HUDEP-2 (cell line): Measurements from ENCODE around the gene GINS2.

Source experiments
- DNase-seq, 76 experiments: peaks; one replicate each; lab custom pipeline; 2025; ENCODE audit not compliant: unreplicated experiment in 76 of 76; lab: John Stamatoyannopoulos, UW

Gene GINS2

DNA sequence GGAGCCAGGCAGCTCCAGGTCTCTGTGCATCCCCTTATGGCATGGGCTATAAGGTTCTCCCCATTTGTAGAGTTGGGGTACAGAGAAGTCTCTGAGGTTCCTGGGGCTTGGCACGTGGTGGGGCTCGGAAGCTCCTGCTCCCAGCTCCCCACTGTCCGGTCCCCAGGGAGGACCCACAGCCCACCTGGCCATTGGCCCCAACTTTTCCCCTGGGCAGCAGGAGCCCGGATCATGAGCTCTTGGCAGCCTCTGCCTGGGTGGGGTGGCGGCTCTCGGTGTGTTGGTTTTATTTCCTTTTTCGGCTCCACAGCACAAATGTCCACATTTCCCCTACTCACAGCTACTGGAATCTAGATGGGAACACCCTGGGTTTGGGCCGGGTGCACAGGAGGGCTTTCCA, 45.1 kb downstream of the GINS2 start:
- no peak for DNase-seq

DNA sequence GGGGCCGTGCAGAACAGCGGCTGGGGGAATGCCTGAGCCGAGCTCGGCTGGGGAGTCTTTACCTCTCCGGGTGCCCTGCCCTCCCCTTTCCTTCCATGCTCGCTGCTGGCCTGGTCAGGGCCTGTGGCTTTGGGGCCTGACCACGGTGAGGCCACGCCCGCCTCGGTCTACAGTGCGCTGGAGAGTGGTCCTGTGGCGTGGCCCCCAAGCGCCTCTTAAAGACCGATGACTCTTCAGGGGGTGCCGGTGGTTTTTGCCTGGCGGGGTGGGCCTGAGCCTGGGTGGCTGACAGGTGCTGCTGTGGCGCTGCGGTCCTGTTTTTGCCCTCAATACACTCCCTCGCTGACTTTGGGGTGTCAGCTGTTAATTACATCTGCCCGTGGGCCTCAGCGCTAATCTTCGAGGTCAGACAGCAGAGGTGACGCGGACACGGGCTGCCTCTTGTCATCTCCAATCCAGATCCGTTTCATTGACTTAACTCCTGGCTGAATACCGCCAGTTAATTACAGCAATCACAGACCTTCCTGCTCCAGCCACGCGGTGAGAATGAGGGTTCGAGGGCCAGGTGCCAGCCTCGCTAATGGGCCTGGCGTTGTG, 45.9 kb downstream of the GINS2 start:
- DNase-seq = no peak

DNA sequence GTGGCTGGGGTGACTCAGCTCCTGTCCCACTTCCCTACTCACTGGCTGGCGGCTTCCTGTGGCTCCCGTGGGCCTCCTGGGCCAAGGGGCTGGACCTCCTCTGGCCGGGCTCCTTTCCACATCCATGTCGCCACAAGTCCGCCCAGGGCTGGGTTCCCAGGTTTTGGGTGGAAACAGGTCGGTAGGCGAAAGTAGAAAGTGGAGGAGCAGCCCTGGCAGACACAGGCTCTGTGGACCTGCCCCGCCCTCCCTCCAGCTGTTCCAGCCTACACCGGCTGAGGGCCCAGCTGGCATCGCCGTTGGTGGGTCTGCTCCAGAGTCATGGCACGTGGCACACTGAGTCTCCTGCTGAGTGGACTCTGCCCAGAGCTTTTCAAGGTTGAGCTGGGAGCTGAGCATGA, 47.0 kb downstream of the GINS2 start:
- DNase-seq = no peak

DNA sequence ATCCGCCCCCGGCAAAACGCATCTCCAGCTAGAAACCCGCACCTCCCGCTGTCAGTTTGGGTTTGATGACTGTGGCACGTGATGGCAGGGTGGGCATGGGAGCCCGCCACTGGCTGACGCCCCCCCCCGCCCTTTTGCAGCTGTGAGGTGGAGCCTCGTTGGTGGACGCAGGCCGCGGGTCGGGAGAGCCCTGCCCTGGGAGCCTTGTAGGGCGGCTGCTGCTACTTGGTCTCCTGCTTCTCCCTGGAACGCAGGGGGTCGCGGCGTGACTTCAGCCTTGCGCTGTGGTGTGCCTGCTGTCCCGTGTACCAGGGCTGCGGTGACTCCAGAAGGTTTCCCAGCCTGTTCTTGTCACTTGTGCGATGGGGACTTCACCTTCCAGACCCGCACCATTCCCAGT, 47.4 kb downstream of the GINS2 start:
- DNase-seq = no peak

DNA sequence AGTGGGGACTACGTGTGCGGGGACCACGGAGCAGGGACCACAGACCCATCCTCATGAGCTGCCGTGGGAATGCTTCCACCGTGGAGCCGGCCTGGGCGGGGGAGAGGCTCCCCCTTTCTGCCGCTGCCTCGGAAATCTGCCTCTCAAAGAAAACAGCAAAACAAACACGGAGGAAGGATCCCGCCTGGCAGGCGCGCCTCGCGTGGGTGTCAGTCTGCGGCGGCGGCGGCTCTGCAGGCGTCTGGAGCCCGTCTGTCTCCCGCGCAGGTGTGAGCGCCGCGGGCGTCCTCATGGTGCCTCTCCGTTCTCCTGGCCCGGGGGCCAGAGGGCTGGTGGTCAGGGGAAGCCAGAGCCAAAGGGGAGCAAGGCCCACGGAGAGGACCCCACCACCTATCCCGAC, 48.2 kb downstream of the GINS2 start:
- DNase-seq = no peak

DNA sequence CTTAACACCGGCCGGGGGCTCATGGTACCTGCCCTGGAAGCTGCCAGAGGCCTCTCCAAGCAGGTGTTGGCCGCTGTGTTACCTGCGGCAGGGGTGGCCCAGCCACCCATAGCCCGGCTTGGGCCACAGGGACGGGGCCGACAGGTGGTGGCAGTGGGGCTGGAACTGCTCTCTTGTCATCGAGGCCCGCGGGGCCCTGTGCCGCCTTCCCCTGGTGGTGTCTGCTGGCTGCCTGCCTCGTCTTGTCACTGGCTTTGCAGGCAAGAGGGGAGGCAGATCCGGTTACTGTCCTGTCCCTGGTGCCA, 48.5 kb downstream of the GINS2 start:
- DNase-seq = no peak

DNA sequence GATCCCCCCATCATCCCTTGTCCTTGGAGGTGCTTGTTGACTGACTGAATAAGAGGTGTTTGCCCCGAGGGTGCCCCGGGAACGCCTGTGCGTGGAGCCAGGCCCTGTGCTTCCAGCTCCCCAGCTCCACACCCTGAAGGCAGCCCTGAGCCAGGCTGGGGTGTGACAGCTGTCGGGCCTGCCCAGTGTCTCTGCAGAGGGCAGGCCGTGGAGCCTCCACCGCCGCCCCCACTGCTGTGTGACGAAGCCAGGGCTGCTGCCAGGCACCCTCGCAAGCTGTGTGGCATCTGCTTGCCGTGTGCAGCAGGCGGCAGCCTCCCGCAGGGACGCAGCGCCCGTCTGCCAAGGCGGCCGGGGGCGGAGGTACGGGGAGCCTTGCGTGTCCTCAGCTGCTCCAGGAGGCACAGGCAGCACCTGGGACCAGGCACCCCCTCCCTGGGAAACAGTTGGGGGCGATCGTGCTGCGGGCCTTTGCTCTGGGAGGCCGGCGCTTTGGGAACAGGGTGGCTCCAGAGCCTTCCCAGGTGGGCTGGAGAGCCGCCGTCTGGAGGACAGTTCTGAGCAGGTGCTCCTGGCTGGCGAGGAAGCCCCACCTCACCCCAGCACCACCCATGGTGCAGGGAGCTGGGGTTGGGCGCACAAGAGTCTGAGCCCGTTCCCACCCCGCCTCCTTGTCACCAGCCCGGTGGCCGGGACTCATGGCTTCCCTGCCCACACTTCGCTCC, 49.1 kb downstream of the GINS2 start:
- no peak for DNase-seq

DNA sequence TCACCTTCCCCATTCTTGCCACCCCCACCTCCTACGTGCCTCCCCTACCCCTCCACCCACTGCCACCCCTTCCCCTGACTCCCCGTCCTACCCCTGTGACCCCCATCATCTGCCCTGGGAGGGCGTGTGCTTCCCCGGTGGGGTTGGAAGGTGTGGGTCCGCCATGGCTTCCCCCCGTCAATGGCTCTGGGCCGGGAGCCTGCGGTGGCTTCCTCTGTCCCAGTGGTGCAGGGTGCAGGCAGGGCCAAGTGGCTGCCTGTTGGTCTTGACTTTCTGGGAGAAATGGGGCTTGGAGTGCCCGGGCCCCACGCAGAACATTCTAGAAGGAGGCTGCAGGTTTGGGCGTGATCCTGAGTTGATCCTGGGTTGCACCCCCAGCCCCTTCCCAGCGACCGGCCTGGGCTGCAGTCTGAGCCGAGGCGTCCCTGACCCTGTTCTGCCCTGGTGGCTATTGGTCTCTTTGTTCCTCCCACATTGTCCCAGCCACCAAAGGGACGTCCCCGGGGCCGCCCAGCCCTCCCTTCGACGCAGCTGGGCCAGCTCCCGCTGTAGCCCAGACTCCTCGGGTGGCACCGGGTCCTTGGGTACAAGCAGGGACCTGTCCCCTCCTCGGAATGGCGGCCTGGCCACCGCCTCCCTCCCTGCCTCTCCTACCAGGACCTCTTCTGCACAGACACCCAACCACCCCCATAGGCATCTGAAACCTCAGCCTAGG, 49.9 kb downstream of the GINS2 start:
- no peak for DNase-seq

DNA sequence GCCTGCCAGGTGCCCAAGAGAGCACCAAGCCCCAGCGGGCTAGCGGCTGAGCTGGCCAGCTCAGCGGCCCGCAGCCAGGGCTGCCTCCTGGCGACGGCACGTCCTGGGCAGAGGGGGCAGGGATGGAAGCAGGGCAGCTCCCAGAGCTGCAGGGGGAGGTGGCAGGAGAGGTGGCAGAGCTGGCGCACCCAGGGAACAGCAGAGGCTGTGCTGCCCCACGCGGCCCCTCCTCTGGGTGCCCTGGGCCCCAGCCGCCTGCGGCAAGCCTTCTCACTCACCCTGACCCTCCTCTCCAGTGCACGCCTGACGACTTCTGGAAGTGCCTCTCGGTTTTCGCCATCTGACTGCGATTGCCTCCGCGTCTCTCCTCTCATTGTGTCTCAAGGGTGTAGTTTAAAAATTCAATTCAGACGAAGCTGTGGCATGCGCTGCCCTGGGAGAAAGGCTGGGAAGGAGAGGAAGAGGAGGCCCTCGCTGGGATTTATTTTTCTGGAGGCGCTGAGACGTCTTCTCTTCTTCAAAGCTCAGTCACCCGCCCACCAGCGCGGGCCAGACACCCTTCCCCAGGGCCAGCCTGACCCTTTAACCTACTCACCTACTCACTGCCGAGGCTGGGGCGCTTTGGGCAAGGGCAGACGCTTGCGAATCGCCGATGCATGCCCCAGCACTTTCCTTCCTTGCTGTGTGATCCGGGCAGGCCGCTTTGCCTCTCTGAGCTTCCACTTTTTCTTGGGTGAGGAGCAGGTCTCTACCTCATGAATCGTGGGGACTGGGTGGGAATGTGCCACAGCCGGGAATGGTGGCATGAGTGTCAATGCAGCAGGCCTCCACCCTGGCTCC, 50.7 kb downstream of the GINS2 start:
- DNase-seq = no peak

DNA sequence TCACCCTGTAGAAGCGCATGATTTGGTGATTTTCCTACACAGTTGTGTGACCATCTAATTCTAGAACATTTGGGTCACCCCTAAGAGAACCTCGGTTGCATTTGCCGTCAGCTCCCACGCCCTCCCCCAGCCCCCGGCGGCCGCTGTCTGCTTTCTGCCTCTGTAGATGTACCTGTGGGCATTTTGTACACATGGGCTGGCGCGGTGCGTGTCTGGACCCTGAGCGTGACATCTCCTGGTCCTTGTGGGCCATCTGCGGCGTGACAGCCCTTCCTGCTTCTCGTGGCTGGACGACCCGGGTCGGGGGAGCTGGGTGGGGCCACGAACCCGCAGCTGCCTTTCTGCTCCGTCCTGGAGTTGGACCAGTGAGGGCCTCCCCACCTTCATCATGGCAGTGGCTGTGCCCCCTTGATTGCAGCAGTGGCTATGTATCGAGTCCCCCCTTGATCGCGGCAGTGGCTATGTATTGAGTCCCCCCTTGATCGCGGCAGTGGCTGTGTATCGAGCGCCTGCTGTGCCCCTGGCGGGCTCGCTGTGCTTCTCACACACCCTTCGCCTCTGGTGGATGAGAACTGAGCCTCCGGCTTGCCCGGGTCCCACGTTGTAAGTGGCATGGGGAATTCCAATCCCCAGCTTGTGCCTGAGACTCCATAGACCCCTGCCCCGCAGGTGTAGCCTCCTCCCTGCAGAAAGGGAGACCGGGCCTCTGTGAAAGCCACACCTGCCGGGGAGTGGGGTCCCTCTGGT, 51.5 kb downstream of the GINS2 start:
- no peak for DNase-seq

DNA sequence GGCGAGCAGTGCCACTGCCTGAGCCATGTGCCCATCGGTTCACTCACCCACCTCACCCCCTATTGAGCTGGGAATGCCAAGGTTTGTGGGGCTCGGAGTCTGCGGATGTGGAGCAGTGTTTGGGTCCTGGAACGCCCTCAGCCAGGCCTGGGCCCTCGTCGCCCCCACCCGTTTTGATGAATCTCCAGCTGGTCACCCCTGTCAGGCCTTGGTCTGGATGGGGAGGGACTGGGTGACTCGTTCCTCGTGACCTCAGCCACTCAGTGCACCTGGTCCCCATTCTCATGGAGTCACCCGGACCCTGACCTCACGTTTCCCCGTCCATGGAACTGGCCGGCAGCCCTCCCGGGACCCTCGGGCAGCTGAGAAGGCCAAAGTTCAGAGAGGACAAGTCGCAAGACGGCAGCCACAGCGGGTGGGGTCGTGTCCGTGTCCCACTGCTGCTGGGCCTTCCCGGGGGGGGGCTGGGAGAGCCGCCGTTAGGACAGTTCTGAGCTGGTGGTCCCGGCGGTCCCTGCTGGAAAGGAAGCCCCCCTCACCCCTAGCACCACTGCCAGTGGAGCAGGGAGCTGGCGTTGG, 52.4 kb downstream of the GINS2 start:
- DNase-seq = no peak

DNA sequence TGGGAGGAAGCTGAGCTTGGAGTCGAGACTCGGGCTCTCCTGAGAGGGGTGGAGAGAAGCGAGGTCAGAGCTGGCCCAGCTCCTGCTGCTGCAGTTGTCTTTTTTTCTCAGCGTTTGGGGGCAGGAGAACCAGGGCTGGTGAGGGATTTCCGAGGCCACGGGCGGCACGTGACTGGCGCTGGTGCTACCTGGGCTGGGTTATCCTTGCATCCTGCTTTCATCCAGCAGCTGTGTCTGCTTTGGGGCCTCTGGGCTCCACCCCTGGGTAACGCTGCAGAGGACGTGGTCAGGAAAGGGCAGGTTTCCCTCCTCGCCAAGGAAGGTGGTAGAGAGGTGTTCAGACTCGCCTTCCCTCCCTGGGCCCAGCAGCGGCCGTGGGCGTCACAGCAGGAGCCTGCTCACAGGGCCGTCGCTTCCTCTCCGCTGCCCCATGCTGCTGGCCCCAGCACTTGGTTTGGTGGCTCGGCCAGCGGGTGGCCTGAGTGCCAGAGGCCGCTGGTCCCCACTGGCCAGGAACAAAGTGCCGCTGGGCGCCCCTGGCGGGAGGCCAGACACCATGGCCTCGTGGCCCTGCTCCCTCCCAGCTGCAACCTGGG, 53.1 kb downstream of the GINS2 start:
- DNase-seq = no peak

DNA sequence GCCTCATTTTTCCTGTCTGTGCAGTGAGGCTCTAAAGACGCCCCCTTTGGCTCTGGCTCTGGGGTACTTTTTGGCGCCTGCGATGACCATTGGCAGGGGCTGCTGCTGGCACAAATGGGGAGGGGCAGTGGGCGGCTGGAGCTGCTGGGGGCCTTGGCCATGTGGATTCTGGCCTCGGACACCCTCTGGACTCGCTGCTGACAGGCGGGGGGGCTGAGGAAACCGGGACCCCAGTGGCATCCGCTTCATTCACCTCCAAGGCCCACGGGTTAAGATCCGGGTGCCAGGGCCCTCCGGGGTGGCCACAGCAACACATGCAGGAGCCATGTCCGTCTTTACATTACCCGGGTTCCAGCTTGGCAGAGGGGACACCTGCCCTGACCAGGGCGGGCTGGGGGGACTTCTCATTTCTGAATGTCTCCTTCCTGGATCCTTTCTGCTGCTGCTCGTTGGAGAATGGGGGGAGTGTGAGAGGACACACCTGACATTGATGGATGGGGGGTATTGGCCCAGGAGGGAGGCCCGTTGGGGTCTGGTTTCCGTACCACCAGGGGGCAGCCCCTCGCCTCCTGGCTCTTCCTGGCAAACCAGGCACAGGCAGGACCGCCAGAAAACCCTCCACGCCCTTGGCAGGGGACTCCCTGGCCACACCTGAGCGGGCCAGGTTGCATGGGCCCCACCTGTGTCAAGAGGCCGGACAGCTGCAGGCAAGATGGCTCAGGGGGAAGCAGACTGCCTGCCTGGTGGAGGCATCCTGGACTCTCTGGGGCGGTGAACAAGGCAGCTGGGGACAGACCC, 53.8 kb downstream of the GINS2 start:
- DNase-seq = no peak

DNA sequence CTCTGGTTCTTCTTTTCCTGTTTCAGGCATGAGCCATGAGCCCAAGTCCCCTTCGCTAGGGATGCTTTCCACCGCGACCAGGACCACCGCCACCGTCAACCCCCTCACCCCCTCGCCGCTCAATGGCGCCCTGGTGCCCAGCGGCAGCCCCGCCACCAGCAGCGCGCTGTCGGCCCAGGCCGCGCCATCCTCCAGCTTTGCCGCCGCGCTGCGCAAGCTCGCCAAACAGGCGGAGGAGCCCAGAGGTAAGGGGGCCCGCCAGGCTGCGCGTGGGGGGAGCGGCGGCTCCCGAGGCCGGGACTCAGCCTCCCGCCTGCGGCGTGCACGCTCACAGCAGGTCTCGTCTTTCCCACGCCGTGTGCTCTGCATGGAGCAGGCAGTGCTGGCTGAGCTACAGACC, 54.9 kb downstream of the GINS2 start:
- DNase-seq = no peak

DNA sequence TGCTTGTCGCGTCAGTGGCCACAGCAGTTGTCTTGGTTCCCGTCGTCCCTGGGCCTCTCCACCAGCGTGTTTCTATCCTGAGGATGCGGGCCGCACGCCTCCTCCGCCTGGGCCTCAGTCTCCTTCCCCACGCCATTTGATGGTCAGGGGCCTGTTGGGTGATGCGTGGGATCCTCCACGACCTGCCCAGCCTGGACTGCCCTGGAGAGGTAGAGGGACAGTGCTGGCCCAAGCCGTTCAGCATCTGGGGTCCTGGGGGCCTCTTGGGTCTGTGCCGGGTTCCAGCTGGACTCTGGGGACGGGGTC, 55.4 kb downstream of the GINS2 start:
- no peak for DNase-seq

DNA sequence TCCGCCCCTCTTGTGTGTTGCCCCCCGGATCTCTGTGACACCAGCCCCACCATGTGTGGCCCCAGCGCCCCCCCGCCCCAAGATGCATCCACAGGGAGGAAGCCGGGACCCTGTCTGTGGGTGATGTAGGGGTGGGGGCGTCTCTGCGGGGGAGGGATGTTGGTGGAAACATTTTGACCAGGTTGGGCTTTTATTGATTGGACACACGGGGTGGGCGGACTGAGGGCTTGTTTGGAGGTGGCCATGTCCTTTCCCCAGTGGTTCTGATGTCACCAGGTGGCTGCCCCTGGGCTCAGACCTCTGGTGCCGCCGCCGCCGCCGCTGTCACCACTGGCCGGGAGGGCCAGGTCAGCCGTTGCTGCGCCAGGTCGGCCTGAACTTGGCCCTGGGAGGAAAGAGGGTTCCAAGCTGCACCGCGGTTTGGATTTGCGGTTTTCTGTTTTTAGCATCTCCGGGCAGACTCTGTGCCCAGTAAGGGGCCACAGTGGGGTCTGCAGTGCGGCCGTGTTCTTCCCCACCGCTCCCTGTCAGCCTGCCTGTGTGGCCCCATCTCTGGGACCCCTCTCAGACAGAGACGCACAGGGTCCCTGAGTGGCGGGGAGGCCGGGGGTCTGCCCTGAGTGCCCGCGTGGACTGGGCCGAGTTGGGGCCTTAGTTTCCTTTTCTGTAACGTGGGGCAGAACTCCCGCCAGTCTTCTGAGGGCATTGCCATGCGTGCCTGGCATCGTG, 55.9 kb downstream of the GINS2 start:
- no peak for DNase-seq

DNA sequence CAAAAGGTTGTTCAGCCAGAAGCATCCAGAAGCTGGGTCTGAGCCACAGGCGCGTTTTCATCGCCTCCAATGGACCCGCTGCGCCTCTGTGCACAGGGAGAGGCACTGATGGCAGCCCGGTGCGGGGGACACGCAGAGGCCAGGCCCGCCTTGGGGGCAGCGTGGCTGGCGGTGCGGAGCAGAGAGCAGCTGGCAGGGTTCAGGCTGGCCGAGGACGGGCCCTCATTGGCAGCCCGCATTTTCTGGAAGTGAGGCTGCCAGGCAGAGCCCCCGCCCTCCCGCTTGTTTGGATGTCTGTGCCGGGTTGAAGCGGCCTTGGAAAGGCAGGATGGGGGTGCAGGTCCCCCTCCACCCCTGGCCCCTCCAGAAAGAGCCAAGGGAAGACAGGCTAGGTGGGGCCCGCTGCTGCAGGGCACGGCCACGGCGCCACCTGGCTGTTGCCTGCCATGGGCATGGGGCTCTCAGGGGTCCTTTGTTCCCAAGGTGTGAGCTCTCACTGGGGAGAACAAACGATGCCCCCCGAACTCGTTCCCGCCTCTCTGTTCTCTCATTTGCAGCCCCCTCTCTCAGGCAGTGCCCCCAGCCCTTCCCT, 56.9 kb downstream of the GINS2 start:
- no peak for DNase-seq

DNA sequence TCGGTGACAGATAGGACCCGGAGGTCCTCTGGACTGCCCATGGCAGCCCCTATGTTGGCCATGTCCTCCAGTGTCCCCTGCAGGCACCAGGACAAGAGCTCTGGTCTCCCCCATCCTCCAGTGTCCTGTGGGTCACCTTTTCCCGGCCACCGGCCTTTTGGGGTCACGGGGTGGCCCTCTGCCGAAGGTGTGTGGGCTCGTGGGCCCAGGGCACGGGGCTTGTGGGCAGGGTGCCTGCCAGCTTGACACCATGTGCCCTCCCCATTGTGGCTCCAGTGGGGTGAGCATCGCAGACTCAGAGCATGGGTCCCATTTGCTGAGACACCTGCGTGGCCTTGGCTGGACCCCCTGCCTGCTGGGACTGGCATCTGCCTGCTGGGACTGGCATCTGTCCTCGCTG, 57.5 kb downstream of the GINS2 start:
- DNase-seq = no peak
